NK-92 (cell line): Measurements from ENCODE around the gene CENPX.

Experiments
- DNase-seq: peaks from one replicate; lab custom pipeline; 2025; ENCODE audit not compliant: unreplicated experiment; lab: John Stamatoyannopoulos, UW

Gene CENPX

DNA sequence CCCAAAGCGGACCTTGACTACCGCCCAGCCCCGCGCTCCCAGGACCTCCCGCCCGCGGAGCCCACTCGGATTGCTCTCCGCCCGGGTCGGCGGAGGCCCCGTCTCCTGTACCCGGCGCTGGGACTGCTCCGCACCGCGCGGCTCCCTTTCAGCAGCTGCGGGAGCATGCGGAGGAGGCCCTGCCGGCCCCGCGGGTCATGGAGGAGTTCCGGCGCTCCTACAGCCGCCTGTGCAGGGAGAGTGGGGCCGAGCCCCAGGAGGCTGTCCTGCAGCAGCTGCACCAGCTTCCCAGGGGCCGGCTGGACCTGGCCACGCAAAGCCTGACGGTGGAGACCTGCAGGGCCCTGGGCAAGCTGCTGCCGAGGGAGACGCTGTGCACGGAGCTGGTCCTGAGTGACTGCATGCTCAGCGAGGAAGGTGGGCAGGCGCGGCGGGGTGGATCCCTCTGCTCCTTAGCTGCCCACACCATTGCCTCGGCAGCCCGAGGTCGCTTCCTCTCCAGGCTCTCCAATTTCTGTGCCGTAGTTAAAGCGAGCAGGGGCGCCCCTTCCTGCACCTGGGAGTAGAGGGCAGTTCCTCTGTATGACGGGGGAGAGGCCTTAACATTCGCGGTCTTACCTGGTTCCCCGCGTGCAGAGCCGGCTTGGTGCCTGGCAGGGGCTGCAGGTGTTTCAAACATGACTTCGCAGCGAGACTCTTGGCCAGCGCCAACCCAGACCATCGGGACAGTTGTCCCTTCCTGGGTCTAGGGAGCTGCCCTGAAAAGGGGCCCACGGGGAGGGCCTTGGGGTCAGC, 966 bp upstream of the CENPX start:
- DNase-seq: no peak

DNA sequence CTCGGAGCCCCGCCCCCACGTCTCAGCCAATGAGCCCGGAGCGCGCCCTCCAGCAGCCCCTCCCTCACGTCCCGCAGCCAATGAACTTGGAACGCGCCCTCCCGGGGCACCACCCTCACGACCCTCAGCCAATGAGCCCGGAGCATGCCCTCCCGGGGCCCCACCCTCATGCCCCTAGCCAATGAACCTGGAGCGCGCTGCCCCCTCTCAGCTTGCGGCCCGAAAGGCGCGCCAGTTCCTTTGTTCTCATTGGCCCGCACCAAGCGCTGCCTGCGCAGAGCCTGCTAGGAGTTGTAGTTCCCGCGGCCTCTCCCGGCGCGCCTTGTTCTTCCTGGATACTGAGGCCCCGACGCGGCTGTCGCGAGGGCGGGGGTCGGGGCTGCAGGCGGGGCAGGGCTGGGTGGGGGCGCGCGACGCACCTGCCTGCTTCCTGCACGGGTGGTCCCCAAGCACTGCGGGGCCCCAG, 336 bp upstream of the CENPX start, which contains the start of gene LRRC45:
LRRC45 (plus strand) TSS at position 325 of the 466 bp plus-strand sequence. CDS start 339 bp downstream, outside the sequence.
- peak; percentile 96 for DNase-seq

DNA sequence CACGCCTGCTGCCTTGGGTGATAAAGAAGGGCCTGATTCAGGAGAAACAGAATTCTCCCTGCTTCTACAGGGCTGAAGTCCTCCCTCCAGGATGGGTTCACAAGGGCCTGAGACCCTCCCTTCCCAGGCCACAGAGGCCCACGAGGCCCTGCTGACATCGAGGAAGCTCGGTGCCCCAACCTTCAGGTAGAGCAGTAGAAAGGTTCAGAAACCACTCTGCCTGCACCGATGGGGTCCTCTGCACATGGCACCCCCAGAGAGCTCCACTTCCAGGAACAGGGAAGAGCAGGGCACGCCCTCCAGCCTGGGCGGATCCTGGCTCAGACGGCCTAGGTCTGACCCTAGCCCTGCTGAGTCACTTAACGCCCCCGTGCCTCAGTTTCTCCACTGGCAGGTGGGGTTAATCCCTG, 773 bp downstream of the CENPX start:
- no peak for DNase-seq

DNA sequence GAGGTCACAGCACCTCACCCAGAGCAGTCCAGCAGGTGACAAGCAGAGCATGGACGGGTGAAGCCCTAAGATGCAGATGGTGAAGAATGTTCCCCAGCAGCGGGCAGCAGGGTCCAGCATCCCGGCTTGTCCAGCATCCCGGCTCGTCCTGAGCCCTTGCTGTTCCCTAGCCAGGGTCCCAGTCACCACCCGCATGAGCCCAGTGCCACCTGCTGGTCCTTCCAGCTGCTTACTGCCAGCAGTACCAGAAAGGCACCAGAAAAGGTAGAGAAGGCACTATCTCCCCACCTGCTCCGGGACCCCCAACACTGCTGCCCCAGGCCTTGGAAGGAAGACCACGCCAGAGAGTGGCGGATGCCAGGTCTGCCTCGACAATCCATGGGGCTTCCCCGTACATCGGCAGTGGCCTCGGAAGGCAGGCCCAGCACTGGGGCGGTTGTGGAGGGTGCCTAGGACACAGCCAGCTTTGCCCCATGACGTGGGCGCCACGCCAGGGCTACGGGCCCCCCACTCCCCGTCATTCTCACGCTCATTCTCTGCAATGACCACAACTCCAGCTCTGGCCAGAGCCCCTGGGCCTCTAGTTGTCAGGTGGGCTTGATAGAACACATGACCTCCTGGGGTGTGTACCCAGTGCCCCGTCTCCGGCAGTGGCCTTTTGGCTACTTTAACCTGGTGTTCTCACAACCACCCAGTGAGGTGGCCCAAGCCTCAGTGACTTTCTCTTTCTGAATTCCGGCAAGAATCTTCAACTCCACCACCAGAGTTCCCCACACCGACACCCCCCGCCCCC, 1.4 kb downstream of the CENPX start:
- no peak for DNase-seq

DNA sequence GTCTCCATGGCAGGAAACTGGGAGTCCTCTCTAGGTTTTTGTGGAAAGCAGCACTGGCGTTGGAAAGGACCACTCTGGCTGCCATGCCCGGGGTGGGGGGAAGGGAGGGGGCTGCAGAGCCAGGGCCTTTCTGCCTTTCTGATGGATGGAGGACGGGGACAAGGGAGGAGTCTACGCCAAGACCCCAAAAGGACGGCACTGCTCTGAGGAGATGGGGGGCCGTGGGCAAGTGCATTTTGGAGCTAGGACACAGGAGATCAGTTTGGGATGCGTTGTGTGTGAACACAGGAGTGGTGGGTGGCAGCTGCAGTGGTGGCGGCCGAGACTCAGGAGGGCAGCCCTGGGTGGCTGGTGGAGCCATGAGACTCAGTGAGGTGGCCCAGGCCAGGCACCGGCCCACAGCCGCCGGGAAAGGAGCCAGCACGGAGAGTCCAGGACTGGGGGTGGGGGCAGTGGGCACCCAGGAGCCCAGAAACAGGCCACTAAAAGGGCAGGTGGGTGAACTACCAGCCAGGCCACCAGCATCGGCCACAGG, 2.0 kb downstream of the CENPX start:
- no peak for DNase-seq

DNA sequence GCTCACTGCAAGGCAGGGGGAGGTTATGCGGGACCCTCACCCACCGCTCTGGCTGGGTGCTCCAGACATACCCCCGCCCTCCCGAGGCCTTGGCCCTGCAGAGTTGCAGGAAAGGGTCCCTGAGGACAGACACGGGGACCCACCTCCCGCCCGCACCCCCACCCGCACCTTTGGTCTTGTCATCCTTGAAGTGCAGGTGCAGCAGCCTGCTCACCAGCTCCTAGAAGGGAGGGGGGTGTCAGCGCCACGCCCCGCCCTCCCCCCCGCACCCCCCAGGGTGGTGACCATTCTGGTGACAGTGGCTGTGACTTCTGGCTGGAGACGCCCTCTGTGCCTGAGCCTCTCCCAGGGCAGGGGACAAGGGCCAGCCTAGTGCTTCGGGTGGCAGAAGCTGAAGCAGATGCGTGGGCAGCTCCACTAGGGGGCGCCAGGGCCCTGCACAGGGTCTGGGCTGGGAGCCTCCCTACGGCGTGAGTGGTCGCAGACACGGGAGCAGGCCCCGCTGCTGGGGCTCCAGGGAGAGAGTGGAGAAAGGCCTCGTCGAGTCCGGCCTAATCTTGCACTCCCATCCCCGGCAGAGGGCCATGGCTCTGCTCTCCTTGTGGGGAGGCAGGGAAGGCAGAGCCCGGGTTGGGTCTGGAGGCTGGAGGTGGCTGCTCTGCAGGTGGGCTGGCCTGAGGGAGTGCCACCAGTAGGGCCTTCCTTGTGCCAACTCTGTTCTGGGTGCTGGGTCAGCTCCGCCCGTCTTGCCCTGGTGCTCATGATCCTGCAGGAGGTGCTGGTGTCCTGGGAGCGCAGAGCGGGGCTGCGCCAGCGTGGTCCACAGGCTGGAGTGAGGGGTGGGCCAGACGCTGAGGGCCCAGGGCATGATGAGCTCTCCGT, 2.7 kb downstream of the CENPX start:
- no peak for DNase-seq

DNA sequence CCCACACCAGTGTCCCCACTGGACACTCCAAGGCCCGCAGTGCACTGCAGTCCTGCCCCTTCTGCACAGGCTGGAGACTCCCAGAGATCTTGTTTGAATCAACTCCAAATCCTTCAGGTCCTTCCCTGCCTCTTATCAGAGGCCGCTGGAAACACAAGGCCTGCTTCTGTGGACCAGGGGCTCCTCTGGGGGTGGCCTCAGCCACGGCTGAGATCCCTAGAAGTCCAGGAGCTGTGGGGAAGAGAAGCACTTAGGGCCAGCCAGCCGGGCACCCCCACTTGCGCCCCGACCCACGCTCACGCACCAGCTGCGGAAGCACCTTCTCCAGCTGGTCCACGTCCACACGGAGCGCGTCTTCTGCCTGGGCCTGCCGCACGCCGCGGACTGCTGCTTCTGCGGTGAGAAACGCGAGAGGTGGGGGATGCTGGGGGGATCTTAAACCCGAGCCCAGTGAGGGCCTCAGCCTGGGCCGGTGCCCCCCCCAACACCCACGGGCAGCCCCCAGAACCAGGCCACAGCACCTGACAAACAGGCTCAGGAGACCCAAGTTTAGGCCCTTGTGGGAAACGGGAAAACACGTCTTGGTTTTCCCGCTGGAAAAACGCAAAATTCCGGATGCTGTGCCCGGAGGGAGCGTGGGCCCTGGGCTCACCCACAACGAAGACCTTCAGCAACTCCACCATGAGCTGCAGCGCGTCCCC, 3.5 kb downstream of the CENPX start:
- DNase-seq: no peak

DNA sequence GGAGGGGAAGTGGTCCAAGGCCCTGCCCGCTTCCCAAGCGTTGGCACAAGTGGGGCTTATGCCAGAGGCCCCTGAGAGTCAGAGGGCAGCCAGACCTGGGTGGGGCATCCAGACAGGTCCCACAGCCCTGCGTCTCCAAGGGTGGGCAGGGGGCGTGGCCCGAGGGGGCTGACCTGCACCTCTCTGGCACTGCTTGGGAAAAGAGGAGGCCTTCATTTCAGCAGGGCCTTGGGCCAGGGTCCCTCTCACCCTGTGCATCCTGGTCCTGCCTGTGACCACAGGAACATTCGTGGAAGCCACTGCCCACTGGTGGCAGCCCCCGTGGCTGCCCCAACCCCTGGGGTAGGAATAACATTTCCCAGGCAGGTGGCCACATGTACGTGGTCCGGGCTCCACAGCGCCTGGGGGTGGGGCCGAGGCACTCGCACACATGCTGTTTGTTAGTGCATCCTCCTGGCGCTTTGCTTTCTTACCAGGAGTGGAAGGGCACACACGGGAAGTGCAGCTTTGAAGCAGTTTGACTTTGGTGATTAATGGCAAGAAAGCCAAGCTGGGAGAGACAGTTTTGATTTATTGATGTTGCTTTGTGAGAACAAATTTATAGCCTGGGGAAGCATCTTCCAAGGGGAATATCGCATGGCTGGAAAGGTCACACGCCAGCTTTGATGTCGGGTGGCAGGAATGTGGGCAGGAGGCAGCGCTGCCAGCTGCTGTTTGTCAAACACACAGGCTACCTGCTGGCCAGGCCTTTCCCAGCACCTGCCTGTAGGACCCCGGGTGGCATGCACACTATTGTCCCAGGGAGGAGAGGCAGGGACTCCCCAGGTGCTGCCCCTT, 4.3 kb downstream of the CENPX start:
- DNase-seq: no peak

DNA sequence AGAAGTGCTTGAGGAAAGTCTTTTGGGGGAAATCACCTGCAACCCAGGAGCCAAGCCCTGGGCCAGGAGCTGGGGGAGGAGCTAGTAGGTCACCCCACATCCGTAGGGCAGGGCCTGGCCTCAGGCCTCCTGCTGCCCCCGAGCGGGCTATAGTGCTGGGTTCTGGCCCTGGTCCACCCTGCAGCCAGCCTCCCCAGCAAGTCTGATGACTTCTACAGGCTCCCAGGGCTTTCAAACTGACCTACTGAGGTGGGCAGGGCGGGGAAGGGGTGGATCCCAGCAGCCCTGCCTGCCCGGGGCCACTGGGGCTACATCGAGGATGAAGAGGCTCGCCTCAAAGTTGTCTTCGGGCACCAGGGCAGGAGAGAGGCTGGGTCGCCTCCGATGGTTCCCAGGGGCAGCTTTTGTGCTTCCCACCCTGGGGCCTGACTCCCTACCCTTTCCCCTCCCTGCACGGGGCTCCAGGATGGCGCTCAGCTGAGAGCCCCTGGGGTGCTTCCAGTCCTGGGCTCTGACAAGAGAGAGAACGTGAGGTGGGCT, 5.0 kb downstream of the CENPX start:
- DNase-seq: no peak

DNA sequence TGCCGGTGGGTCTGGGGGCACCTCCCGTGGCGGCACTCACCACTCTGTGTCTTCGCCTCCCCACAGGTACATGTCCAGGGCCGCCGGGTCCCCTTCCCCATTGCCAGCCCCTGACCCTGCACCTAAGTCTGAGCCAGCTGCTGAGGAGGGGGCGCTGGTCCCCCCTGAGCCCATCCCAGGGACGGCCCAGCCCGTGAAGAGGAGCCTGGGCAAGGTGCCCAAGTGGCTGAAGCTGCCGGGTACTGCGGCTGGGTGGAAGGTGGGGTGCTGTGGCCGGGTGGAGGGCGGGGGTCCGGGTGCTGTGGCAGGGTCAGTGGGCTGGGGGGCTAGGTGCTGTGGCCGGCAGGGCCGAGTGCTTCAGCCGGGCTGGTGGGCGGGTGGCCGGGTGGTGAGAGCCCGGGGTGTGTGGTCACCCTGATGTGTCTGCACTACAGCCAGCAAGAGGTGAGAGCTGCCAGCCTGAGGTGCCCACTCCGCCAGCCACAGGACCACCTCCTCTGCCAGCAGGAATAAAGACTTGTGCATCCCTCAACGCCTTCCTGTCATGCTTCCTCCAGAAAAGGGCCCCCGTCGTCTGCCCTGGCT, 5.7 kb downstream of the CENPX start:
- DNase-seq: no peak

DNA sequence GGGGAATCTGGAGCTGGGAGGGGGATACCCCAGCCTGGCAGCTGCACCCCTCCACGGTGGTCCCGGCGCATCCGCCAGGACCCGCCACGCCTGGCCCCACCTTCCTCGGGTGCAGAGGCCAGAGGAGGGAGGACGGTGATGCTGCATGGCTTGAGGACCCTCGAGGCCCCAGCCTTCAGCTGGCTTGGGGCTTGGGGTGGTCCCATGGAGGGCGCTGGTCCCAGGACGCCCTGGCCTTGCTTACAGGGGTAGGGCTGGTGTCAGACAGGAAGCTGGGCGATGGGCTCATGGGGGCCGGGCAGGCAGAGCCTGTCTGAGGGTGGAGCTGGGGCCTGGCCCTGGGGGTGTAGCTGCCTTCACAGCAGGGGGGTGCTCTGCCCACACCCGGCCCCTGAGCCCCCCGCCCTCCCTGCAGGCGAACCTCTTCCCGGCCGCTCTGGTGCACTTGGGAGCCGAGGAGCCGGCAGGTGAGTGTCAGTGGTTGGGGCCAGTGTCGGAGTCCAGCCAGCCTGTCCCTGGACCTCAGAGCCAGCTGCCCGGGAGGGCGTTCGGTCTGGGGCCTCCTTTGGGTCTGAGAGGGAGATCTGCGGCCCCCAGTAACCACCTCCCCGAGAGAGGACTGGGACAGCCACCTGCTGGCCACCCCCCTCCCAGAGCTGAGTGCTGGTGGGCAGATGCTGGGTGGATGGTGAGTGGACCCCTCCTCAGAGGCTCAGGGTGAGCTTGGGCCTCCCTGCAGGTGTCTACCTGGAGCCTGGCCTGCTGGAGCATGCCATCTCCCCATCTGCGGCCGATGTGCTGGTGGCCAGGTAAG, 6.4 kb downstream of the CENPX start:
- no peak for DNase-seq

DNA sequence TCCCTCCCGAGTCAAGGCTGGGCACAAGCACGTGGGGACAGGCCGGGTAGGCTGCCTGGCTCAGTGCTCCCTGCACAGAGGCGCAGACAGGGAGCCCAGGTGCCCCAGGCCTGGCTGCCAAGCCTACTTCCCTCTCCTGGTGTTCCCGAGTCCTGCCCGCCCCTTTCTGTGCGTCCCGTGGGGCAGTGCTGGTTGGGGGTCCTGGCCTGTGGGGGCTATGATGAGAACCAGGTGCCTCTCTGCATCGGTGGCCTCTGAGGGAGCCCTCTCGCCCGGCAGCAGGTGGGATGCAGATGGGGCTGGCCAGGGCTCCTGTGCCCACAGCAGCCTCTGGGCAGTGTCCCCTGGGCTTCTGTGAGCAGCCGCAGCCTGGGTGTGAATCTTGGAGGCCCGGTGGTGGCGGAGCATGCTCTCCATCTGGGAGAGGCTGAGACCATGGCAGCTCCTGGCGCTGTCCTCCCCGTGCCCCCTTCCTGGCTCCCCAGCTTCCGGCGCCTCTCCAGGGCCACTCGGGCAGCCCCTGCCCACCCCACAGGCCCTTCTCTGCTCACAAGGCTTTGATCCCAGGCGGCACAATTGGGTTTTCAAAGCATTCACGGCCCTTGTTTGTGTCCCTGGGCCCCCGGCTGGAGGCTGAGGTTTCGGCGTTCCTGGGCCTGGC, 7.2 kb downstream of the CENPX start:
- no peak for DNase-seq

DNA sequence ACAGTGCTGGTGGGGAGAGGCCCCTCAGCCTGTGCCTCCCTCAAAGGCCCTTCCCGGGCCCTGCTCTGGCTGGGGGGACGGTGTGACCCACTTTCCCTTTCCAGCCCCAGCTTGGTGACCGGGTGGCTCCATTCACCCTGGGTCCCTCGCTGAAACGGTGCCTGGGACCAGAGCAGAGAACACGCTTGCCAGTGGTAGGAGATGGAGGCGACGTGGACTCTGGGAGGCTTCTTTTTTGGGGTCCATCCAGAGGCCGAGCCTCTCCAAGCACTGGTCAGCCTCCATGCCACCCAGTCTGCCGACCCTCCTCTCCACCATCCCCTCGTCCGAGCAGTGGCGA, 7.7 kb downstream of the CENPX start:
- no peak for DNase-seq

DNA sequence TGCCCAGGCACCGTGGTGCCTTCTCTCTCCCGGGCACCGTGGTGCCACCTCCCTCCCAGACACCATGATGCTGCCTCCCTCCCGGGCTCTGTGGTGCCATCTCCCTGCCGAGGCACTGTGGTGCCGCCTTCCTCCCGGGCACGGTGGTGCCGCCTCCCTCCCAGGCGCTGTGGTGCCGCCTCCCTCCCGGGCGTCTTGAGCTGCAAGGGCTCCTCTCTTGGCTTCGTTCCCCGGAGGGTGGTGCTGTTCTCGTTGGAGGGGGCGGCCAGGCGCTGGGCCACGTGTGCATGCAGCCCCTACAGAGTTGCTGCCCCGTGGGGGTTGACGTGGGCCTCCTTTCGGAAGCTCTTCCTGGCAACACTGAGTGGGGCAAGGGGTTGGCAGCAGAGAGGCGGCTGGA, 8.2 kb downstream of the CENPX start:
- DNase-seq: no peak

DNA sequence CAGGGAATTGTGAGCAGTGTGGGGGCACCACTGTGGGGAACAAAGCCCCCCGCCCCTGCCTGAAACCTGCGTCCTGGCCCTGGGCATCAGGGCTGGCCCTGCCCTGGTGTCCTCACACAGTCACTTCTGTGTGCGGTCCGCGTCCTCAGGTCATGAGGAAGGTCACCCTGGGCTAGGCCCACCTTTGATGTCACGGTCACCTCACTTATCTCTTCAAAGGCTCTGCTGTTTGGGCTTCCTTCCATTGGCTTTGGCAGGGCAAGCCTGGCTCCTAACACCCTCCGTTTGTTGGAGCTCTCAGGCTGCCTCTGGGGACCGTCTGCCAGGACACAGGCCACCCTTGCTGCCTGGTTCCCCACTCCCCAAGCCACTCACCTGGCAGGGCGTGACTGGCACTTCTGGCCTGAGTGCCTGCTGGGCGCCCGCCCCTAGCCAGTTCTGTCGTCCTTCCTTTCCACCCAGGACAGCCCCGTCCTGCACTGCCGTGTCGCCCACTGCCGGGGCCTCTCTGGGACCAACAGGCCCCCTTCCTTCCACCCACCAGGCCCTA, 8.8 kb downstream of the CENPX start:
- no peak for DNase-seq

DNA sequence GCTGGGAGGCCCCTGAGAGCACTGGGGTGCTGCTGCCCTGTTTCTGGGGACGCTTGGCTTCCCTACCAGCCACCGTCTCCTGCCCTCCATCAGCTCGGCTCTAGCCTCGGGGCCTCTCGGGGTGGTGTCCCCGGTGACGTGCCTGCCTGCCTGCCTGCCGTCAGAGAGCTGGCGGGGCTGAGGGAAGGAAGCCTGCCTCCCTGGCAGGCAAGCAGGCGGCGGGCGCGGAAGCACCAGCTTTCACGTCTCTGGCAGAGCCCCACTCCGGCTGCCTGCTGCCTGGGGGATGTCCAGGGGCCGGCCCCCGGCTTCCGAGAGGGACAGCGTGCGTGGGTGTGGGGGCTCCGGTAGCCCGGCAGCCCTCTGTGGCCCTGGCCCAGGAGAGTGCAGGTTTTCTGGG, 9.3 kb downstream of the CENPX start:
- no peak for DNase-seq

DNA sequence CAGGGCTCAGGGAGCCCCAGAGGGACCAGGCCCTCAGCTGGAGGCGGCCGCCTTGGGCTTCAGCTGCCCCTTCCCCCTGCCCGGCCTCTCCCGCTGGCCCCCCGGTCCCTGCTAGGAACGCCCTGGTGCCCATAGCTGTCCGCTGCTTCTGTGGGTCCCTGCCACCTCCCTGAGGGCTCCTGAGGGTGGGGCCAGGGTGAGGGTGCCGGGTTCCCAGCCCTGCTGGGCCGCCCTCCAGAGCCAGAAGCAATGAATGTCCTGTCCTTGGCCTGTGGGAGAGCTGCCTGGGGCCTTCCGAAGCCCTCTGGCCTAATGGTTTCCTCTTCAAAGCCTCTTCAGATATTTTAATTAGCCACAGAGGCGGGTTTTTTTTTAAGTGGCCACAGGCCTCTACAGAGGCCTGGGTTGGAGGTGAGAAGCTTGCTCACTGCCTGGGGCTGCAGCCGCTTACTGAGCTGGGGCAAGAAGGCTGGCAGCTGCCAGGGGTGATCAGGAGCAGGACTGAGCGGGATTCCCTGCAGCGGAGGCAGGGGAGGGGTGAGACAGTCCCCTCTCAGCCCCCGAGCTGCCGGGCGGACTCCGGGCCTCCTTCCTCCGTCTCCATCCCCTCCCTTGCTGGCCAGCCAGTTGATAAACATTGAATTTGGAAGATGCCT, 9.9 kb downstream of the CENPX start:
- DNase-seq: no peak
